ENCODE measurements around the gene SNX33.
"Not testable (repeated sequence)": the region's sequence is repeated elsewhere in the genome, so short reads cannot be mapped to it uniquely, and the experiment has no call there.

SNX33 gene

DNA sequence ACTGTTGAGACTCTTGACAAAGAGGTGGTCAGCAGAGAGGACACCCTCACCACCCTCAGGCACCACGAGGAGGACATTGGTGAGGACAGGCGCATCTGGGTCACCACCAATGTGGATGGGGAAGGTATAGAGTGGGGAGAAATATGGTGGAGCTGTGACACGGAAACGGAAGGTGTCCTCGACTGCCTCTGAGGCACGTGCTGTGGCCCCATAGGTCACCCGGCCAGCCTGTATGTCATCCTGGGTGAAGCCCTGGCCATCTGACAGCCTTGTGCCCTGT lies 40.5 kb downstream of the SNX33 start:
- no peak overlapping the region for H3K4me3 Mint-ChIP-seq
- no peak for DNase-seq
- no peaks in the 10 kb centered on the region for H3K9me3 Mint-ChIP-seq
- H3K4me1 Mint-ChIP-seq (ENCODE audit: low read depth in 2 of 2), result peaks cover 0 to 4% of the 10 kb centered on the region in 2 donors
- H3K27ac Mint-ChIP-seq, result no peak overlapping the region
- H3K27me3 Mint-ChIP-seq, result peaks cover 14 to 20% of the 10 kb centered on the region in 2 donors
- H3K36me3 Mint-ChIP-seq (ENCODE audit: insufficient read depth), result no peaks in the 10 kb centered on the region
- no peak for ATAC-seq (replicated peaks)

DNA sequence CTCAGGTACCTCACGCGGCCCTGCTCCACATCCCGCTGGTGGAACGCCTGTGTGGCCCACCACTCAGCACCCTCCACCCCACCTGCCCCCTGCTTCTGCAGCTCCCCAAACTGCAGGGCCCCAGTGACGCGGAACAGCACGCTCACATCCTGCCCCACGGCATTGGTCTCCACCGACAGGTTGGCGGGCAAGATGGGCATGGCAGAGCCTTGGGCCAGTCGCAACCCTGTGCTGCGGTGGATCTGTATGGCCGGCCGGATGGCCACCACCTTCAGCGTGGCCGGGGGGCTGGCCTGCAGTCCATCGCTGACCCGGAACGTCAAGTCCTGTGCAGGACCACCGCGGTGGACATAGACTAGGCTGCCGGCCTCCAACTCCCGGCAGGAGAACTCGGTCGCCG lies 41.1 kb downstream of the SNX33 start:
- DNase-seq (no peak), ATAC-seq (replicated peaks) (no peak)
- Mint-ChIP-seq H3K27ac (no peak overlapping the region), H3K4me1 (ENCODE audit: low read depth in 2 of 2) (peaks cover 0 to 4% of the 10 kb centered on the region in 2 donors), H3K27me3 (peaks cover 14 to 20% of the 10 kb centered on the region in 2 donors), H3K9me3 (no peaks in the 10 kb centered on the region), H3K4me3 (no peak overlapping the region), H3K36me3 (ENCODE audit: insufficient read depth) (no peaks in the 10 kb centered on the region)

DNA sequence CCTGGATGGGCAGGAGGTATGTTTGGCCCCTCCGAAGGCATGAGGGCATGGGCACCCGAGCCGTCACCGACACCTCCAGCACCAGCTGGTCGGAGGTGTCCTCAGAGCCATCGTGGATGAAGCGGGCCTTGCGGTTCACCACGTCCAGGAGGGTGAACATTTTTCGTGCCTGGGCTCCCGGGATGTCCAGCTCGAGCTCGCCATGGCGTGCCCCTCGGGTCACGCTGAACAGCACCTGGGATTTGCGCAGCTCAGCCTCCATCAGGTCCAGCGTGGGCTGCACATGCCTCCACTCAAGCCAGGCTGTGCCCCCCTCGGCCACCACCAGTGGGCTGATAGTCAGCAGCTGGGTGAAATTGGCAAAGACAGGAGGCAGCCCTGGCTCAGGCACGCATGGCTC lies 41.7 kb downstream of the SNX33 start:
- H3K9me3 Mint-ChIP-seq; ATAC-seq (replicated peaks); H3K27ac Mint-ChIP-seq; H3K36me3 Mint-ChIP-seq (ENCODE audit: insufficient read depth); H3K4me3 Mint-ChIP-seq; DNase-seq; H3K4me1 Mint-ChIP-seq (ENCODE audit: low read depth in 2 of 2): not testable (repeated sequence)
- H3K27me3 Mint-ChIP-seq, result peaks cover 14 to 21% of the 10 kb centered on the region in 2 donors

DNA sequence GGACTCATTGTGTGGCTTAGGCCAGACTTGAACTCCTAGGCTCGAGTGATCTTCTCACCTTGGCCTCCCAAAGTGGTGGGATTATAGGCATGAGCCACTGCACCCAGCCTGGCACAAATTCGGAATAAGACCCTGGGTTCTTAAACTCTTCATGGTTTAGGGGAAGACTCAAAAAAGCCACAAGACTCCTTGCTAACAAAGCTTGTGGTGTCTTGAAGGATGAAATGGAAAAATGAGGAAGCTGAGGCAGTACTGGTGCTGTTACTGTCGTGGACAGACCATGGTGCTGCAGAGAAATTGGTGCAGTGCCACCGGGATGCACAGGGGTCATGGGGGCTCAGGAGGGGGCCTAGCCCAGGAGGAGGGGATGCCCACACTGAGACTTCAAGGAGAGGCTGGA lies 44.6 kb downstream of the SNX33 start:
- H3K36me3 Mint-ChIP-seq (ENCODE audit: insufficient read depth); H3K4me3 Mint-ChIP-seq; ATAC-seq (replicated peaks); DNase-seq; H3K9me3 Mint-ChIP-seq: not testable (repeated sequence)
- Mint-ChIP-seq H3K27me3 (peaks cover 14 to 39% of the 10 kb centered on the region in 2 donors), H3K27ac (peak overlapping the region in 1 of 2 donors; percentile 64), H3K4me1 (ENCODE audit: low read depth in 2 of 2) (peaks cover 6 to 13% of the 10 kb centered on the region in 2 donors)

DNA sequence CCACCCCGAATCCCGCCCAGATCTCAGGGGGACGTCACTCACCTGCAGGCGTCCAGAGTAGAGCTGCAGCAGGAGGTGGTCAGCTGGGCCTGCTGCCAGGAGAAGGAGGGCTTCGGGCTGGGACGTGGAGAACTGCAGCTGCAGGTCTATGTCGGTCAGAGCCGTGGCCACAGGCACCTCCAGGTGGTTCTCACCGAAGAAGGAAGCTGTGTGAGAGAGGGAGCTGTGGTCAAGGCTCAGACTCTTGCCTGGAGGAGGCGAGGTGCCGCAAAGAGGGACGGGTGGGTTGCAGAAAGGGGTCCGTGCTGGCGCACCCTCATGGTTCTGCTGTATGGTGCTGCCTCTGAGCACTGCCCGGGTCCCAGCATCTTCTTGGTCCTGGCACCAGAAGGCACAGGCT lies 45.3 kb downstream of the SNX33 start:
- Mint-ChIP-seq H3K4me1 (ENCODE audit: low read depth in 2 of 2) (peaks cover 6 to 13% of the 10 kb centered on the region in 2 donors), H3K27me3 (peaks cover 15 to 34% of the 10 kb centered on the region in 2 donors)
- not testable (repeated sequence) for H3K4me3 Mint-ChIP-seq; ATAC-seq (replicated peaks); H3K9me3 Mint-ChIP-seq; H3K27ac Mint-ChIP-seq; H3K36me3 Mint-ChIP-seq (ENCODE audit: insufficient read depth); DNase-seq

DNA sequence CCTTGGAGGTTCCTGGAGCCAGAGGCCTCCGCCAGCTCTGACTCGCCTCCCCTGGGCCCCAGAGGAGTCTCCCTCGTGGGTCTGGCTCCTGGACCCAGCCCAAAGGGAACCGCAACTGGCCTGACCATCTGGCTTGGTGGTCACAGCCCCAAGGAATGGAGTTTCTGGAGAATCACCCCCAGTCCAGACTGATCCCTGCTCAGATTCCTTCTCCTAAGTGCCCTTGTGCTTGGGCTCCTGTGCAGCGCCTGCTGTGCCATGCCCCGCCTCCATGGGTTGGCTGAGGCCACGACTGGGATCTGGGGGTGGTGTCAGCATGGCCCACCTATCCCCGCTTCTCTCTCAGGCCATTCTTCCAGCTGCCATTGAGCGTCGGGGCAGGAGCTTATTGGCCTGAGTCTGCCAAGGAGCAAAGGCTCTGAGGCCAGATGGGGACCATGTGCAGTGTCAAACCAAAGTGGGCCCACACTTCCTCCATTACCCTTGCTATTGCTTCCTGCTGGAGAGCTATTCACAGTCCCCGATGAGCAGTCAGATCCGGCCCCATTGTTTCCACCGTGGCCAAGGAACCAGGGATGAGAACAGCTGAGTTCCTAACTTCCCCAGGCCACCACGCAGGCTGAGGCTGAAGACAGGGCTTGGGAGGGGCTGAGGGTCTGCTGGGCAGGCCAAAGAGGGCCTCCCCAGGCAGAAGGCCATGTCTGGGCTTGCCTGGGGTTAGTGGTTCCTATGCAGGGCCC lies 46.0 kb downstream of the SNX33 start:
- ATAC-seq (replicated peaks) (no peak), DNase-seq (no peak)
- Mint-ChIP-seq H3K4me1 (ENCODE audit: low read depth in 2 of 2) (peaks cover 6 to 13% of the 10 kb centered on the region in 2 donors), H3K36me3 (ENCODE audit: insufficient read depth) (no peaks in the 10 kb centered on the region), H3K9me3 (no peaks in the 10 kb centered on the region), H3K4me3 (no peak overlapping the region), H3K27ac (no peak overlapping the region), H3K27me3 (peaks cover 12 to 29% of the 10 kb centered on the region in 2 donors)

DNA sequence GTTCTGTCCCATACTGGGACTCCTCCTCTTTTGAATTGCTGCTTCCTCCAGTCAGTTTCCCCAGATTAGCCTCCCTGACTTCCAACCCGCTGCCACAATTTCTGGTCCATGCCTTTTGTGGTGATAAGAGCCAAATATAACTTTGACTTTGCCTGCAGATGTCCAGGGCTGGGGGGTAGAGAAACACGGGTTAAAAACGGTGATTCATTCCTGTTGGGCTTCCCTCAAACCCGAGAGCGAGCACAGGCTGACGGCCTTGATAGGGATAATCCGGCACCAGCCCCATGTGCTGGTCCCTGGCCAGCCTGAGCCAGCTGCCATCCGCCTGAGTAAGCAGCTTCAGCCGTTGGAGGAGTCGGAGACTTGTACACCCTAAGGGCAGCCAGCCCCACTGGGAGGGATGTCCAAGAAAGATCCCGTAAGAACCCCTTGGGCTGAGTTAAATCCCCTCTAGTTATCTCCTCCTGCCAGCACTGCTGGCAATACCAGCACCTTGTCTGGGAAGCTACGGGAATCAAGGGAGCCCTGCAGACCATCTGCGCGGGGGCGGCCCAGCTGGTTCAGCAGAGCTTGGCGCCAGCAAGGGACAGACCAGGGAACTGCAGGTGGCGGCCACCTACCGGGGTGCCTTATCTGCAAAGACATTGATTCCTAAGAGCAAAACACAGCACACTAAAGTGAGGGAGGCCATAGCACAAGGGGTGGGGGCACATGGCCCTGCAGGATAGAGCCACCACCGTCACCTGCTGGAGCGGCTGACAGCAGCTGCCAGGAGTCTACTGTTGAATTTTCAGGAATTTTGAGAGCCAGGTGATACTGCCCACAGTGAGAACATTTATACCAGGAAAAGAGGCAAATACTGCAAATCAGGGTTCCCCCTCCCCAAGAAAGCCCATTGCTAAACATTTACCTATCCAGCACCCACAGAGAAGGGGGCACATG lies 46.8 kb downstream of the SNX33 start:
- no peak for DNase-seq
- Mint-ChIP-seq H3K27ac (no peak overlapping the region), H3K4me3 (no peak overlapping the region), H3K4me1 (ENCODE audit: low read depth in 2 of 2) (peaks cover 6 to 19% of the 10 kb centered on the region in 2 donors), H3K9me3 (no peaks in the 10 kb centered on the region), H3K36me3 (ENCODE audit: insufficient read depth) (no peaks in the 10 kb centered on the region), H3K27me3 (peaks cover 12 to 35% of the 10 kb centered on the region in 2 donors)
- no peak for ATAC-seq (replicated peaks)

DNA sequence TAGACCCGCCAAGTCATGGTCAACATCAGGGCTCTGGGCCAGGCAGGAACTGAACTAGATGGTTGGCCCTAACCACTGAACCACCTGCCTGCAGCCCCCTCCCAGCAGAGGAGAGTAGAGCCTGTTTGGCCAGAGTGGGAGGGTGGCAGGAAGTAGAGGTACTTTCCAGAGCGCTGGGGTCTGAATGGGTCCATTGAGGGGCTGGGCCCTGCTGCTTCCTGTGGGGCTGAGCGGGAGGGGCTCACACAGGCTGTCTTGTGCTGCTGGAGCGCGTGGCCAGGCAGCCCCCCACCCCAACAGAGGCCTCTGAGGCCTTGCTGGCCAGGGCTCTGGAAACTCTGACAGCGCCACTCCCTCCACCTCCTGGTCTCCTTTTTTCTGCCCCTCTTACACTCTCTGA lies 47.5 kb downstream of the SNX33 start:
- H3K27ac Mint-ChIP-seq, result peak overlapping the region in 1 of 2 donors; percentile 29
- H3K4me3 Mint-ChIP-seq, result no peak overlapping the region
- H3K4me1 Mint-ChIP-seq (ENCODE audit: low read depth in 2 of 2), result peaks cover 10 to 20% of the 10 kb centered on the region in 2 donors
- no peak for DNase-seq
- no peak for ATAC-seq (replicated peaks)
- no peaks in the 10 kb centered on the region for H3K9me3 Mint-ChIP-seq
- no peaks in the 10 kb centered on the region for H3K36me3 Mint-ChIP-seq (ENCODE audit: insufficient read depth)
- H3K27me3 Mint-ChIP-seq, result peaks cover 12 to 36% of the 10 kb centered on the region in 2 donors

DNA sequence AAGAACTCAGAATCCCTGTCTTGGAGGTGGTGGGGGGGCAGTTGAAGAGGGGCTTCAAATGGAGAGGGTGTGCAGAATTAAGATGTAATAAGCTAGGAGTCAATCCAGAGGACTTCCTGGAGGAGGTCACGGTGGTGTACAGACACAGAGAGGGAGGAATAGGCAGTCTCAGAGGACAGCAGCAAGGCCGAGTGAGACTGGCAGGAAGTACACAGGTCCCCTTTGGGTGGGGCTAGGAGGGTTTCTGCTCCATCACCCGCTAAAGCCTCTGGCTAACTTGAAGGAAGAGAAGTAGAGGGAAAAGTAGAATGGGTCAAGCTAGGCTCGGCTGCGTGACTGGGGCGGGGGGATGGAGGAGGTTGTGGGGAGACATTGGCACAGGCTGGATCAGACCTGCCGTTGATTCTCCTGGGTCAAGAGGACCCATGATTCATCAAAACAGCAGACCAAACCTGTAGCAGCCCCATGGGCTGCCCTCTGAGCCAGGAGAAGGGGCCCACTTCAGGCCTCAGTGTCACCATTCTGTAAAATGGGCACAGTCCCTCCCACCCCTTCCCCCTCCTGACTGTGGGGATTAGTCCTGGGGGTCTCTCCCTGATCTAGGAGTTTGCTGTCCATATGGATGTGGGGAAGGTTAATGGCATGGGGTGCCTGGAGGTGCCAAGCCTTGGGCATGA lies 48.1 kb downstream of the SNX33 start:
- Mint-ChIP-seq H3K4me1 (ENCODE audit: low read depth in 2 of 2) (peaks cover 10 to 20% of the 10 kb centered on the region in 2 donors), H3K9me3 (no peaks in the 10 kb centered on the region), H3K4me3 (no peak overlapping the region), H3K27me3 (peaks cover 12 to 36% of the 10 kb centered on the region in 2 donors), H3K36me3 (ENCODE audit: insufficient read depth) (no peaks in the 10 kb centered on the region), H3K27ac (peak overlapping the region in 1 of 2 donors; percentile 29)
- no peak for DNase-seq
- no peak for ATAC-seq (replicated peaks)

DNA sequence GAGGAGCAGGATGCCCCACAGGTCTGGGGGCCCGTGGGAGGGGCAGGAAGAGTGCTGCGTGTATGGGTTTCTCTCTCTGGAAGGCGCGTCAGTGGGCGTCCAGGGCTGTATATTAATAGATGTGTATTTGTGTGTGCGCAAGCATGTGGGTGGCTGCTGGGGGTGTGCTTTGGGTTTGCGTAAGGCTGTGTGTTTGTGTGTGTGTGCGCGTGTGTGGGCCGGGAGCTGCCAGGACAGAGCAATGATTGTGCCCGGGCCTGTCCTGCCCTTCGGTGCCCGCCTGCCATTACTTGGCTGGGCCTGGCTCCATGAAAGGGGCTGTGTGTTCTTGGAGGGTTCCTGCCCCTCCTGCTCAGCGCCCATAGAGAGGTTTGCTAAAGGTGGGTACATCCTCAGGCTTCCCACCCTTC lies 48.6 kb downstream of the SNX33 start:
- Mint-ChIP-seq H3K27me3 (peaks cover 12 to 36% of the 10 kb centered on the region in 2 donors), H3K9me3 (no peaks in the 10 kb centered on the region), H3K4me3 (no peak overlapping the region), H3K4me1 (ENCODE audit: low read depth in 2 of 2) (peaks cover 10 to 20% of the 10 kb centered on the region in 2 donors), H3K36me3 (ENCODE audit: insufficient read depth) (no peaks in the 10 kb centered on the region), H3K27ac (no peak overlapping the region)
- no peak for ATAC-seq (replicated peaks)
- DNase-seq, result no peak

DNA sequence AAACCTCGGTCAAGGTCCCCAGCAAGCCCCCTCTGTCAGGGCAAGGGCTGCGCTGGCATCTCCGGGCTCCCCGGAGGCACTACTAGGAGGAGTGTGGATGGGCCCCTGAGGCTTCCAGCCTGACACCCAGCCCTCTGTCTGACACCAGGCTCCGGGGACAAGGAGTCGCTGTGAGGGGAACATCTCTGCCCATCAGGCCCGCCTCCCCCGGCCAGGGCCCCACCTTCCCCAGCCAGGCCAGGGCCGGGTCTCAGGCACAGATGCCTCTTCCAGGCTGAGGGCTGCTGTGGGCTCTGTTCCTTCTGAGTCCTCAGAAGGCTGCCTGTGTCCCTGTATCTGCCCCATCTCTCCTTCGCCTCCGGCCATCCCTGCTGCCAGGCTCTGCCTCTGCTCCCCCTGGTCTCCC lies 49.1 kb downstream of the SNX33 start:
- ATAC-seq (replicated peaks), result no peak
- Mint-ChIP-seq H3K27me3 (peaks cover 12 to 36% of the 10 kb centered on the region in 2 donors), H3K36me3 (ENCODE audit: insufficient read depth) (no peaks in the 10 kb centered on the region), H3K9me3 (no peaks in the 10 kb centered on the region), H3K27ac (no peak overlapping the region), H3K4me1 (ENCODE audit: low read depth in 2 of 2) (peaks cover 10 to 20% of the 10 kb centered on the region in 2 donors), H3K4me3 (no peak overlapping the region)
- no peak for DNase-seq

DNA sequence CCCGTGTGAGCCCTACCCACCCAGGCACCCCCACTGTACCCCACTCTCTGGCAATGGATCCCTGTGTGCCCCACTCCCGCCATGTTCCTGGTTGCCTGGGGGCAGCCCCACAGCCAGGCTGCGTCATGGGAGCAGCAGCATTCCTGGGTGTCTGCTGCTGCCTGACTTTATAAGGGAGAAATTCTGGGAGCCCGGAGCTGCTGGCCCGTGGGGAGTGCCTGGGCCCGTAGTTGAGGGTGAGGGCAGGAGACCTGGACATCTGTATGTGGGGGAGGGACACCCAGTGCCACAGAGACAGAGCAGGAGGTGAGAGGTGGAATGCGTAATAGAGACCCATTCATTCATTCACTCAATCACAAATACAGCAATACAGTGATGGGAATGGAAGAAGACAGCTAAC lies 49.8 kb downstream of the SNX33 start:
- Mint-ChIP-seq H3K27me3 (peaks cover 7 to 30% of the 10 kb centered on the region in 2 donors), H3K27ac (peak overlapping the region in 1 of 2 donors; percentile 65), H3K36me3 (ENCODE audit: insufficient read depth) (no peaks in the 10 kb centered on the region), H3K9me3 (no peaks in the 10 kb centered on the region), H3K4me3 (no peak overlapping the region), H3K4me1 (ENCODE audit: low read depth in 2 of 2) (peaks cover 10 to 19% of the 10 kb centered on the region in 2 donors)
- ATAC-seq (replicated peaks), result no peak
- no peak for DNase-seq

DNA sequence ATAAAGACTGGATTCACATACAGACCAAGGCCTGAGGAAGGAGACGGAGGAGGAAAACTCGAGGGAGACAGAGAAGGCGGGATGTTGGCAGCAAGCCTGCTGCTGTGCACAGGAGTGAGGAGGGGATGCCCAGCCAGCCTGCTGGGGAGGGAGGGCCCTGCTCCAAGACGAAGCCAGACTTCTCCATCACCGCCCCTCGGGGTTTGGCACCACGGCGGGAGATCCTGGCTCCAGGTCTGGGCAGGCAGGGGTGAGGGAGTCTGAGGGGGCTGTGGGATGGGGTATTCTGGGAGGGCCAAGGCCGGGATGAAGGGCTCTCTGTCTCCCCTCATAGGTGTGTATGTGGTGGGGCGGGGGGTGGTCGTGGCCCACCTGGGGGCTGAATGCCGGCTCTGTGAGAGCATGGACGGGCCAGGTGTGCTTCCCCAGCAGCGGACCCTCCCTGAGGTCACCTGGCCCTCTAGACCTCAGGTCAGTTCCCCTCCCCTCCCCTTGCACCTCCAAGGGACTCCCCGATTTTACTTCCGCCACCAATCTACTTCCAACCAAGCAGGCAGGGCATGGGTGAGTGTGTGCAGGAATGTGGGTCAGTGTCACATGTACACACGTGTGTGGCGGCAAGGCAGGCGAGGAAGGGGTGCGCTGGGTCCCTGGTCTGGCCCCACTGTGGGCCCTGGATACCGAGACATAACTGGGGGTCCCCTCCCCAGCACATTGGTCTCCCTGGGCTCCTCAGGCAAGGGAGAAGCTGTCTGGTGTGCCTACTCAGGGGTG lies 50.4 kb downstream of the SNX33 start:
- not testable (repeated sequence) for H3K4me3 Mint-ChIP-seq; H3K9me3 Mint-ChIP-seq; ATAC-seq (replicated peaks); DNase-seq; H3K36me3 Mint-ChIP-seq (ENCODE audit: insufficient read depth)
- Mint-ChIP-seq H3K4me1 (ENCODE audit: low read depth in 2 of 2) (peaks cover 10 to 19% of the 10 kb centered on the region in 2 donors), H3K27ac (peak overlapping the region in 1 of 2 donors; percentile 65), H3K27me3 (peaks cover 5 to 25% of the 10 kb centered on the region in 2 donors)

All from effector memory CD8-positive, alpha-beta T cell (primary cell).